ENCODE measurements around the gene PLCH1.

Gene PLCH1

GRCh38 chr3:155377847-155378246 lies 367.0 kb downstream of the PLCH1 start:
- no peak for DNase-seq (ENCODE audit: low spot score)

- DNase-seq (ENCODE audit: low spot score), result no peak
Measured at GRCh38 chr3:155377071-155377470, 367.8 kb downstream of the PLCH1 start.

- DNase-seq (ENCODE audit: low spot score), result no peak
Measured at GRCh38 chr3:155372281-155372680, 372.6 kb downstream of the PLCH1 start.

GRCh38 chr3:155370764-155371503 lies 373.9 kb downstream of the PLCH1 start:
- DNase-seq (ENCODE audit: low spot score), result no peak

- no peak for DNase-seq (ENCODE audit: low spot score)
Measured at GRCh38 chr3:155370198-155370597, 374.7 kb downstream of the PLCH1 start.

GRCh38 chr3:155369735-155370134 lies 375.1 kb downstream of the PLCH1 start:
- DNase-seq (ENCODE audit: low spot score), result no peak

GRCh38 chr3:155369244-155369643 lies 375.6 kb downstream of the PLCH1 start:
- no peak for DNase-seq (ENCODE audit: low spot score)

GRCh38 chr3:155368786-155369185 lies 376.1 kb downstream of the PLCH1 start:
- DNase-seq (ENCODE audit: low spot score), result no peak

- DNase-seq (ENCODE audit: low spot score), result no peak
Measured at GRCh38 chr3:155367506-155367905, 377.4 kb downstream of the PLCH1 start.

- no peak for DNase-seq (ENCODE audit: low spot score)
Measured at GRCh38 chr3:155365178-155365783, 379.6 kb downstream of the PLCH1 start.

GRCh38 chr3:155364492-155364891 lies 380.4 kb downstream of the PLCH1 start:
- DNase-seq (ENCODE audit: low spot score), result no peak

GRCh38 chr3:155363690-155364070 lies 381.2 kb downstream of the PLCH1 start:
- DNase-seq (ENCODE audit: low spot score), result no peak

- DNase-seq (ENCODE audit: low spot score), result no peak
Measured at GRCh38 chr3:155362808-155363689, 381.8 kb downstream of the PLCH1 start.

GRCh38 chr3:155360281-155360680 lies 384.6 kb downstream of the PLCH1 start:
- DNase-seq (ENCODE audit: low spot score), result no peak

- DNase-seq (ENCODE audit: low spot score), result no peak
Measured at GRCh38 chr3:155356594-155357370, 388.1 kb downstream of the PLCH1 start.

- DNase-seq (ENCODE audit: low spot score), result no peak
Measured at GRCh38 chr3:155354658-155355057, 390.2 kb downstream of the PLCH1 start.

GRCh38 chr3:155352900-155353490 lies 391.9 kb downstream of the PLCH1 start:
- DNase-seq (ENCODE audit: low spot score), result peak; percentile 17

GRCh38 chr3:155350571-155350970 lies 394.3 kb downstream of the PLCH1 start:
- no peak for DNase-seq (ENCODE audit: low spot score)

- DNase-seq (ENCODE audit: low spot score), result no peak
Measured at GRCh38 chr3:155347901-155348300, 397.0 kb downstream of the PLCH1 start.

GRCh38 chr3:155342344-155342743 lies 402.5 kb downstream of the PLCH1 start:
- no peak for DNase-seq (ENCODE audit: low spot score)

GRCh38 chr3:155339052-155339451 lies 405.8 kb downstream of the PLCH1 start:
- DNase-seq (ENCODE audit: low spot score), result no peak

All from activated CD4-positive, alpha-beta T cell treated with anti-CD3 and anti-CD28 coated beads, Interleukin-2, Interleukin-4, amounts not matched to agents 100 ng/mL and 50 ng/mL, durations not matched to agents 16 hours and 8 hours (primary cell).